NCI-H345 treated with DMSO at 0.1 percent for 48 hours (cell line): ENCODE measurements around the gene FGFR2.
A peak's percentile ranks its signal among the peaks of the same experiment; 100 is the strongest.

ENCODE experiments used
- DNase-seq: peaks from one replicate; lab custom pipeline; 2025; ENCODE audit not compliant: unreplicated experiment; lab: John Stamatoyannopoulos, UW

Gene FGFR2

GRCh38 chr10:121598263-121599249, at the start of gene FGFR2:
TSS of gene FGFR2 (minus strand) at chr10:121598444. CDS start at chr10:121593817, 4,627 bp downstream.
- DNase-seq = peak; percentile 19

- DNase-seq = no peak
Measured at GRCh38 chr10:121647401-121647800, 49.2 kb upstream of the FGFR2 start.

- no peak for DNase-seq
Measured at GRCh38 chr10:121645696-121646095, 47.5 kb upstream of the FGFR2 start.

- DNase-seq = no peak
Measured at GRCh38 chr10:121644501-121644900, 46.3 kb upstream of the FGFR2 start.

- no peak for DNase-seq
Measured at GRCh38 chr10:121640266-121640665, 42.0 kb upstream of the FGFR2 start.

GRCh38 chr10:121639416-121639815, 41.2 kb upstream of the FGFR2 start:
- no peak for DNase-seq

GRCh38 chr10:121637437-121637836, 39.2 kb upstream of the FGFR2 start:
- DNase-seq = no peak

- DNase-seq = no peak
Measured at GRCh38 chr10:121633056-121633455, 34.8 kb upstream of the FGFR2 start.

- DNase-seq = no peak
Measured at GRCh38 chr10:121631365-121632029, 33.3 kb upstream of the FGFR2 start.

- no peak for DNase-seq
Measured at GRCh38 chr10:121628859-121629258, 30.6 kb upstream of the FGFR2 start.

GRCh38 chr10:121627876-121628581, 29.8 kb upstream of the FGFR2 start:
- DNase-seq = no peak

- no peak for DNase-seq
Measured at GRCh38 chr10:121624836-121625486, 26.7 kb upstream of the FGFR2 start.

GRCh38 chr10:121618906-121619305, 20.7 kb upstream of the FGFR2 start:
- no peak for DNase-seq

- DNase-seq = no peak
Measured at GRCh38 chr10:121617176-121617575, 18.9 kb upstream of the FGFR2 start.

GRCh38 chr10:121616291-121616690, 18.0 kb upstream of the FGFR2 start:
- DNase-seq = no peak

- no peak for DNase-seq
Measured at GRCh38 chr10:121615836-121616235, 17.6 kb upstream of the FGFR2 start.

GRCh38 chr10:121615435-121615793, 17.2 kb upstream of the FGFR2 start:
- no peak for DNase-seq

GRCh38 chr10:121614613-121615434, 16.6 kb upstream of the FGFR2 start:
- no peak for DNase-seq

GRCh38 chr10:121613456-121613855, 15.2 kb upstream of the FGFR2 start:
- DNase-seq = no peak
